Suprapubic skin (tissue), 4 donors: ENCODE data around the gene ARHGAP10. TPM values are rescaled to one million over a fixed set of nuclear protein-coding genes. Genes with fewer than 3 reads are reported as not detected.
"Not testable (repeated sequence)": the region's sequence is repeated elsewhere in the genome, so short reads cannot be mapped to it uniquely, and the experiment has no call there.

Experiments
- DNase-seq, 2 donors: peaks; one replicate each; pipeline ENCODE4 v3.0.0-alpha.2; 2019; ENCODE audit warnings: low spot score in 2 of 2
- H3K27ac ChIP-seq: fragments of 200-600 bp; sonication (generic); one replicate; pipeline ENCODE4 v1.5.1; 2019
- H3K27me3 ChIP-seq: fragments of 200-600 bp; sonication (generic); one replicate; pipeline ENCODE4 v1.5.1; 2019
- H3K36me3 ChIP-seq: fragments of 200-600 bp; sonication (generic); one replicate; pipeline ENCODE4 v1.5.1; 2019
- H3K4me1 ChIP-seq: fragments of 200-600 bp; sonication (generic); one replicate; pipeline ENCODE4 v1.5.1; 2019
- H3K4me3 ChIP-seq: fragments of 200-600 bp; sonication (generic); one replicate; pipeline ENCODE4 v1.5.1; 2019; ENCODE audit warnings: mild to moderate bottlenecking
- H3K9me3 ChIP-seq: fragments of 200-600 bp; sonication (generic); one replicate; pipeline ENCODE4 v1.5.1; 2019
- CTCF ChIP-seq, 2 donors: fragments of 200-600 bp in 1 of 2; fragments of 450-650 bp in 1 of 2; sonication (generic) in 1 of 2; IDR thresholded peaks; one replicate each; pipeline ENCODE4 v1.5.1; 2016 to 2019; ENCODE audit warnings: antibody characterized with exemption in 2 of 2, mild to moderate bottlenecking in 1 of 2, moderate library complexity in 1 of 2
- EP300 ChIP-seq: sonication (generic); formaldehyde crosslinking; IDR thresholded peaks from one replicate; pipeline ENCODE4 v1.6.1; 2017; ENCODE audit warnings: antibody characterized with exemption
- POLR2A ChIP-seq, 2 donors: fragments of 450-650 bp; IDR thresholded peaks; one replicate each; pipeline ENCODE4 v1.6.1; 2017; ENCODE audit warnings: antibody characterized with exemption in 2 of 2, mild to moderate bottlenecking in 2 of 2, moderate library complexity in 2 of 2
- POLR2AphosphoS5 ChIP-seq, 3 donors: sonication (generic); formaldehyde crosslinking; IDR thresholded peaks; one replicate each; pipeline ENCODE4 v1.6.1; 2017; ENCODE audit warnings: antibody characterized with exemption in 3 of 3
- WGBS: methylation state at CpG from one replicate; pipeline ENCODE4 v1.1.5; 2018; 5-methylcytosine and 5-hydroxymethylcytosine counted together
- total RNA-seq, 4 donors: library from RNA; depleted of rRNA; stranded (reverse); fragments of >200 nt; gene quantifications; one replicate each; pipeline ENCODE4 v1.1.0, GENCODE V29; 2016

The ARHGAP10 gene
- total RNA-seq, 4 donors from 2014 or later, result 32.5 to 59.0 (median 36.8) TPM

GRCh38 chr4:147874109-147874508 lies 142.2 kb downstream of the ARHGAP10 start:
- Histone ChIP-seq H3K27me3 (no peaks in the 10 kb centered on the region), H3K9me3 (no peaks in the 10 kb centered on the region), H3K27ac (no peak overlapping the region), H3K4me1 (no peaks in the 10 kb centered on the region), H3K4me3 (no peak overlapping the region), H3K36me3 (peaks cover 26% of the 10 kb centered on the region)
- DNase-seq, result no peak
- no peak for TF ChIP-seq POLR2A (IDR thresholded peaks at IDR 0.05)
- TF ChIP-seq POLR2AphosphoS5 (IDR thresholded peaks at IDR 0.05), result no peak
- no peak for TF ChIP-seq EP300
- no peak for TF ChIP-seq CTCF (IDR thresholded peaks at IDR 0.05)
- WGBS, result 62% methylated on average over 5 of the region's 5 CpGs

DNA sequence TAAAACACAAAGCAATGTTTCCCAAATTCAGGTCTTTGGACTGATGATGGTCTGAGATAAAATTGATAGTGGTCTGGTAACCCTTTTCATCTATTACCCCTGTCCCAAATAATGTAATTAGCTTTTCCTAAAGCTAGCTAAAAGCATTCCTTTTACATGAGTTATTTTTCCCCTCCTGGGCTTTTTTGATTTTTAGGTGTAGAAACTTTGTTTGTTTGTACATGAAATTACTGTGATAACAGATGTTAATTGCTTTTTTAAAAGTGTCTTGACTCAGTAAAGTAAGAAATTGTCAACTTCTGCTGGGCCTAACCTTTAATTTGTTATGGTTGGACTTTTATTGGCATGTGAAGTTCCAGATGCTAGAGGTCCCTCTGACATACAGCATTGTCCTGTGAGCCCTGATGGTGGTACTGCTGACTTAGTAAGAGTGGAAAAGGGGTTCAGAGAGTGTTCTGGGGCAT lies 145.5 kb downstream of the ARHGAP10 start:
- Histone ChIP-seq H3K27me3 (no peaks in the 10 kb centered on the region), H3K27ac (no peak overlapping the region), H3K4me1 (no peaks in the 10 kb centered on the region), H3K36me3 (peaks cover 45% of the 10 kb centered on the region), H3K4me3 (no peak overlapping the region), H3K9me3 (no peaks in the 10 kb centered on the region)
- TF ChIP-seq CTCF (IDR thresholded peaks at IDR 0.05) (no peak), POLR2A (IDR thresholded peaks at IDR 0.05) (no peak), EP300 (no peak), POLR2AphosphoS5 (IDR thresholded peaks at IDR 0.05) (no peak)
- DNase-seq, result no peak

GRCh38 chr4:147879676-147880075 lies 147.8 kb downstream of the ARHGAP10 start:
- H3K4me1 ChIP-seq, result no peaks in the 10 kb centered on the region
- H3K27me3 ChIP-seq, result no peaks in the 10 kb centered on the region
- peaks cover 58% of the 10 kb centered on the region for H3K36me3 ChIP-seq
- WGBS, result 96% methylated on average over 1 of the region's 1 CpG
- no peak for TF ChIP-seq POLR2A (IDR thresholded peaks at IDR 0.05)
- no peak for TF ChIP-seq POLR2AphosphoS5 (IDR thresholded peaks at IDR 0.05)
- no peak for TF ChIP-seq CTCF (IDR thresholded peaks at IDR 0.05)
- no peak for TF ChIP-seq EP300
- no peak for DNase-seq
- no peak overlapping the region for H3K27ac ChIP-seq
- no peaks in the 10 kb centered on the region for H3K9me3 ChIP-seq
- no peak overlapping the region for H3K4me3 ChIP-seq

- WGBS, result 94% methylated on average over 3 of the region's 3 CpGs
- no peak for TF ChIP-seq CTCF (IDR thresholded peaks at IDR 0.05)
- TF ChIP-seq POLR2A (IDR thresholded peaks at IDR 0.05), result no peak
- TF ChIP-seq EP300, result no peak
- TF ChIP-seq POLR2AphosphoS5 (IDR thresholded peaks at IDR 0.05), result no peak
Observed at GRCh38 chr4:147880511-147880910, 148.6 kb downstream of the ARHGAP10 start.

GRCh38 chr4:147884536-147884935 lies 152.6 kb downstream of the ARHGAP10 start:
- Histone ChIP-seq H3K4me3 (no peak overlapping the region), H3K4me1 (no peaks in the 10 kb centered on the region), H3K27ac (no peak overlapping the region), H3K27me3 (no peaks in the 10 kb centered on the region), H3K36me3 (peaks cover 60% of the 10 kb centered on the region), H3K9me3 (no peaks in the 10 kb centered on the region)
- TF ChIP-seq POLR2A (IDR thresholded peaks at IDR 0.05), result no peak
- TF ChIP-seq EP300, result no peak
- no peak for TF ChIP-seq CTCF (IDR thresholded peaks at IDR 0.05)
- no peak for TF ChIP-seq POLR2AphosphoS5 (IDR thresholded peaks at IDR 0.05)
- DNase-seq, result no peak
- 97% methylated on average over 2 of the region's 2 CpGs for WGBS

More at GRCh38 chr4:147880511-147880910, 148.6 kb downstream of the ARHGAP10 start:
- peaks cover 58% of the 10 kb centered on the region for H3K36me3 ChIP-seq
- no peak for DNase-seq
- no peak overlapping the region for H3K4me3 ChIP-seq
- no peak overlapping the region for H3K27ac ChIP-seq
- no peaks in the 10 kb centered on the region for H3K4me1 ChIP-seq
- no peaks in the 10 kb centered on the region for H3K27me3 ChIP-seq
- no peaks in the 10 kb centered on the region for H3K9me3 ChIP-seq

DNA sequence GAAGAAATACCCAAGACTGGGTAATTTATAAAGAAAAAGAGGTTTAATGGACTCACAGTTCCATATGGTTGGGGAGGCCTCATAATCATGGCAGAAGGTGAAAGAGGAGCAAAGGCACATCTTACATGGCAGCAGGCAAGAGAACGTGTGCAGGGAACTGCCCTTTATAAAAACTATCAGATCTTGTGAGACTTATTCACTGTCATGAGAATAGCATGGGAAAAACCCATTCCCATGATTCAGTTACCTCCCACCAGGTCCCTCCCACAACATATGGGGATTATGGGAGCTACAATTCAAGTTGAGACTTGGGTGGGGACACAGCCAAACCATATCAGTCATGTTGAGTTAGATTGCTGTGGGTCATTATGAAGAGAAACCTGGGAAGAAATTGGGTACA lies 153.3 kb downstream of the ARHGAP10 start:
- not testable (repeated sequence) for DNase-seq, H3K4me1 ChIP-seq, H3K4me3 ChIP-seq, H3K9me3 ChIP-seq, H3K27ac ChIP-seq, H3K27me3 ChIP-seq
- H3K36me3 ChIP-seq, result peaks cover 55% of the 10 kb centered on the region
- 96% methylated on average over 1 of the region's 1 CpG for WGBS
